ENCODE results near the gene PRC1. TPM values are rescaled to one million over a fixed set of nuclear protein-coding genes. Genes with fewer than 3 reads are reported as not detected.

Gene PRC1
- total and polyA plus RNA-seq, 2 of the 13 experiments (the other 11 are each of a cell fraction or from before 2014, with no cell fraction given): 137 to 162 TPM

GRCh38 chr15:91040856-91041255 is 46.5 kb upstream of the PRC1 start (continued):
- TF ChIP-seq TMF1 (CRISPR knock-in tag; IDR thresholded peaks at IDR 0.05; ENCODE audit: low read depth) (no peak), ZNF143 (CRISPR knock-in tag; IDR thresholded peaks at IDR 0.05) (no peak), ESRRA (CRISPR knock-in tag; IDR thresholded peaks at IDR 0.05; ENCODE audit: low read depth) (no peak), KAT8 (CRISPR knock-in tag; IDR thresholded peaks at IDR 0.05) (no peak), MIER2 (CRISPR knock-in tag; IDR thresholded peaks at IDR 0.05) (no peak), AGO2 (optimal IDR thresholded peaks at IDR 0.05; ENCODE audit: low read depth, low read length) (no peak)

- H3K9me3 ChIP-seq (ENCODE audit: low read length): no peaks in the 10 kb centered on the region
- DNase-seq (ENCODE audit: low spot score) (no peak), FAIRE-seq (no peak), ATAC-seq (no peak)
- no peak overlapping the region for H3K27ac ChIP-seq (ENCODE audit: extremely low read length, insufficient read depth, low read length)
- in situ Hi-C loops (cut with HindIII; ENCODE audit: extremely low pct_ligation_motif_present, low pct_unique_long_range_greater_than_20kb) (no loop called here), intact Hi-C loops (cut with micrococcal nuclease; ENCODE audit: unreplicated experiment) (no loop called here)
- ChIA-PET CTCF (ENCODE audit: low intra/inter-chr PET ratio, low total read pairs) (no interaction called here), POLR2A (interaction anchor here (1.5 kb wide), 1 partner anchor 18 kb away, joined by 4 read pairs; the partner anchor contains the start of gene VPS33B)
- no peaks in the 10 kb centered on the region for H4K20me1 ChIP-seq (ENCODE audit: insufficient read depth, low read length)
- 5% methylated on average over 3 of the region's 3 CpGs for WGBS (ENCODE audit: low lambda C conversion rate)
- H3K36me3 ChIP-seq (replicated peaks in 1 of 2; ENCODE audit: control insufficient read depth in 1 of 2, insufficient read depth in 2 of 2, low read length in 2 of 2): no peaks in the 10 kb centered on the region
- no peak overlapping the region for H3K4me3 ChIP-seq (replicated peaks in 1 of 3; ENCODE audit: insufficient read depth in 1 of 3, low read depth in 2 of 3, low read length in 3 of 3)
- no peak overlapping the region for H2AFZ ChIP-seq (ENCODE audit: low read length)
- H3K27me3 ChIP-seq (ENCODE audit: control insufficient read depth in 1 of 2, insufficient read depth in 2 of 2, low read length in 2 of 2): peaks cover 0 to 31% of the 10 kb centered on the region in 2 experiments; a peak in 3 of 5 replicates
- TF ChIP-seq ZNF431 (CRISPR knock-in tag; IDR thresholded peaks at IDR 0.05; ENCODE audit: borderline replicate concordance, low read depth): no peak
- TF ChIP-seq PAX8 (CRISPR knock-in tag; IDR thresholded peaks at IDR 0.05; ENCODE audit: borderline replicate concordance): no peak
- no peak for TF ChIP-seq DBP (CRISPR knock-in tag; IDR thresholded peaks at IDR 0.05; ENCODE audit: not compliant biosample characterization)
- no peak for TF ChIP-seq CHD4 (IDR thresholded peaks at IDR 0.05; ENCODE audit: borderline replicate concordance, low read length)
- no peak for TF ChIP-seq CBFB (CRISPR knock-in tag; IDR thresholded peaks at IDR 0.05)
- TF ChIP-seq ZNF12 (CRISPR knock-in tag; IDR thresholded peaks at IDR 0.05): no peak
- TF ChIP-seq HINFP (CRISPR knock-in tag; IDR thresholded peaks at IDR 0.05; ENCODE audit: low read depth): no peak
- TF ChIP-seq ZBTB49 (CRISPR knock-in tag; IDR thresholded peaks at IDR 0.05; ENCODE audit: borderline replicate concordance): no peak
- TF ChIP-seq ZNF501 (CRISPR knock-in tag; IDR thresholded peaks at IDR 0.05): no peak
- no peak for TF ChIP-seq HCFC1 (IDR thresholded peaks at IDR 0.05; ENCODE audit: low read depth, low read length)
- no peak for TF ChIP-seq ZNF362 (CRISPR knock-in tag; IDR thresholded peaks at IDR 0.05; ENCODE audit: borderline replicate concordance)
- no peak for TF ChIP-seq KDM1A (CRISPR knock-in tag; IDR thresholded peaks at IDR 0.05)
- no peaks in the 10 kb centered on the region for H3K79me2 ChIP-seq (ENCODE audit: insufficient read depth, low read length)
- no TSS peak for BruUV-seq (replicated peaks)
- no peaks in the 10 kb centered on the region for H3K4me1 ChIP-seq (ENCODE audit: insufficient read depth, low read length)
- H3K9ac ChIP-seq (ENCODE audit: insufficient read depth, low read depth, low read length): no peak overlapping the region
- no peak overlapping the region for H3K4me2 ChIP-seq (ENCODE audit: low read depth, low read length)
These were observed 45.7 kb upstream of the PRC1 start for GRCh38 chr15:91039996-91040395.

All from HepG2 (cell line).